ENCODE measurements around the gene ACAP3. TPM values are rescaled to one million over a fixed set of nuclear protein-coding genes. Genes with fewer than 3 reads are reported as not detected.

Gene ACAP3
- total RNA-seq, 4 donors from 2014 or later: 18.4 to 31.9 (median 25.8) TPM

GRCh38 chr1:1342061-1342562 is 34.4 kb upstream of the ACAP3 start:
- H3K27ac ChIP-seq: peak overlapping the region in 2 of 4 donors; percentile 98 to 99
- TF ChIP-seq POLR2A (IDR thresholded peaks at IDR 0.05): no peak
- H3K36me3 ChIP-seq: peaks cover 0 to 46% of the 10 kb centered on the region in 2 donors
- intact Hi-C loops (cut with DNase I; ENCODE audit: low total_unique reads) (no loop called here), in situ Hi-C loops (cut with MboI; ENCODE audit: low sequenced_read_pairs in 4 of 4) (no loop called here)
- H3K27me3 ChIP-seq: no peaks in the 10 kb centered on the region
- no peak overlapping the region for H3K4me3 ChIP-seq
- no peaks in the 10 kb centered on the region for H3K9me3 ChIP-seq
- no peak for DNase-seq
- ATAC-seq: no peak
- peaks cover 42 to 54% of the 10 kb centered on the region in 2 donors for H3K4me1 ChIP-seq

- DNase-seq (no peak), ATAC-seq (no peak)
- Histone ChIP-seq H3K27ac (no peak overlapping the region), H3K36me3 (peaks cover 0 to 51% of the 10 kb centered on the region in 2 donors), H3K9me3 (no peaks in the 10 kb centered on the region), H3K27me3 (no peaks in the 10 kb centered on the region), H3K4me3 (no peak overlapping the region), H3K4me1 (peaks cover 37 to 49% of the 10 kb centered on the region in 2 donors)
- in situ Hi-C loops (cut with MboI; ENCODE audit: low sequenced_read_pairs in 4 of 4): no loop called here
- TF ChIP-seq CTCF (IDR thresholded peaks at IDR 0.05 in 4 of 5, conservative IDR thresholded peaks at IDR 0.05 in 1 of 5) (no peak), POLR2A (IDR thresholded peaks at IDR 0.05) (no peak)
- intact Hi-C loops (cut with DNase I; ENCODE audit: low total_unique reads): no loop called here
Observed at GRCh38 chr1:1341549-1342021, 33.9 kb upstream of the ACAP3 start.

GRCh38 chr1:1340791-1341548 is 33.2 kb upstream of the ACAP3 start:
- intact Hi-C loops (cut with DNase I; ENCODE audit: low total_unique reads) (no loop called here), in situ Hi-C loops (cut with MboI; ENCODE audit: low sequenced_read_pairs in 4 of 4) (no loop called here)
- Histone ChIP-seq H3K9me3 (no peaks in the 10 kb centered on the region), H3K27me3 (no peaks in the 10 kb centered on the region), H3K36me3 (peaks cover 0 to 55% of the 10 kb centered on the region in 2 donors), H3K27ac (no peak overlapping the region), H3K4me1 (peaks cover 30 to 43% of the 10 kb centered on the region in 2 donors), H3K4me3 (no peak overlapping the region)
- no peak for TF ChIP-seq POLR2A (IDR thresholded peaks at IDR 0.05)
- no peak for TF ChIP-seq CTCF (IDR thresholded peaks at IDR 0.05 in 4 of 5, conservative IDR thresholded peaks at IDR 0.05 in 1 of 5)
- DNase-seq (no peak), ATAC-seq (no peak)

- Histone ChIP-seq H3K27ac (no peak overlapping the region), H3K36me3 (peaks cover 0 to 57% of the 10 kb centered on the region in 2 donors), H3K27me3 (no peaks in the 10 kb centered on the region), H3K9me3 (no peaks in the 10 kb centered on the region), H3K4me3 (no peak overlapping the region), H3K4me1 (peaks cover 23 to 35% of the 10 kb centered on the region in 2 donors)
- intact Hi-C loops (cut with DNase I; ENCODE audit: low total_unique reads) (no loop called here), in situ Hi-C loops (cut with MboI; ENCODE audit: low sequenced_read_pairs in 4 of 4) (no loop called here)
- no peak for TF ChIP-seq CTCF (IDR thresholded peaks at IDR 0.05 in 4 of 5, conservative IDR thresholded peaks at IDR 0.05 in 1 of 5)
- no peak for ATAC-seq
- no peak for DNase-seq
Observed at GRCh38 chr1:1340185-1340584, 32.5 kb upstream of the ACAP3 start.

GRCh38 chr1:1338278-1338677 is 30.5 kb upstream of the ACAP3 start:
- DNase-seq: no peak
- no peak for ATAC-seq

More at GRCh38 chr1:1338278-1338677, 30.5 kb upstream of the ACAP3 start:
- intact Hi-C loops (cut with DNase I; ENCODE audit: low total_unique reads): no loop called here
- Histone ChIP-seq H3K9me3 (no peaks in the 10 kb centered on the region), H3K27me3 (no peaks in the 10 kb centered on the region), H3K4me3 (no peak overlapping the region), H3K27ac (no peak overlapping the region), H3K4me1 (peaks cover 6 to 23% of the 10 kb centered on the region in 2 donors), H3K36me3 (peaks cover 0 to 57% of the 10 kb centered on the region in 2 donors)
- in situ Hi-C loops (cut with MboI; ENCODE audit: low sequenced_read_pairs in 4 of 4): no loop called here
- TF ChIP-seq POLR2A (IDR thresholded peaks at IDR 0.05) (no peak), CTCF (IDR thresholded peaks at IDR 0.05 in 4 of 5, conservative IDR thresholded peaks at IDR 0.05 in 1 of 5) (no peak)

Measured in gastrocnemius medialis (tissue), 4 donors.